Measurements from ENCODE around the gene NEUROD1.

Gene NEUROD1

DNA sequence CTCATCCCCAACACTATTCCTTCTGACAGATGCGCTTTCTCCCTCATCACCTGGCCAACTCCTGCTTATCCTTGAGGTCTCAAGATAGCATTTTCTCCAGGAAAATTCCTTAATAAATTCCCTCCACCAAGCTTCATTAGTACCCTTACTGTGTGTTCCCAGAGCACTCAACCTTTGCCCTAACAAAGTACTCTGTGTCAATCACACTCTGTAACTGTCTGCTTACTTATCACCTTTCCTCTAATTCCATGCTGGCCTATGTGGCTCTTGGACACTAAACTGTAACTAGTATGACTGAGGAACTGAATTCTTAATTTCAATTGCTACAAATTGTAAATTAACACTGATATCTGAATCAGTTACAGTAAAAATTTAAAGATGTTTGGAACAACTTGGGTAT is 17.9 kb upstream of the NEUROD1 start:
- DNase-seq (ENCODE audit: low spot score), result no peak
- TF ChIP-seq, protein P1, sequence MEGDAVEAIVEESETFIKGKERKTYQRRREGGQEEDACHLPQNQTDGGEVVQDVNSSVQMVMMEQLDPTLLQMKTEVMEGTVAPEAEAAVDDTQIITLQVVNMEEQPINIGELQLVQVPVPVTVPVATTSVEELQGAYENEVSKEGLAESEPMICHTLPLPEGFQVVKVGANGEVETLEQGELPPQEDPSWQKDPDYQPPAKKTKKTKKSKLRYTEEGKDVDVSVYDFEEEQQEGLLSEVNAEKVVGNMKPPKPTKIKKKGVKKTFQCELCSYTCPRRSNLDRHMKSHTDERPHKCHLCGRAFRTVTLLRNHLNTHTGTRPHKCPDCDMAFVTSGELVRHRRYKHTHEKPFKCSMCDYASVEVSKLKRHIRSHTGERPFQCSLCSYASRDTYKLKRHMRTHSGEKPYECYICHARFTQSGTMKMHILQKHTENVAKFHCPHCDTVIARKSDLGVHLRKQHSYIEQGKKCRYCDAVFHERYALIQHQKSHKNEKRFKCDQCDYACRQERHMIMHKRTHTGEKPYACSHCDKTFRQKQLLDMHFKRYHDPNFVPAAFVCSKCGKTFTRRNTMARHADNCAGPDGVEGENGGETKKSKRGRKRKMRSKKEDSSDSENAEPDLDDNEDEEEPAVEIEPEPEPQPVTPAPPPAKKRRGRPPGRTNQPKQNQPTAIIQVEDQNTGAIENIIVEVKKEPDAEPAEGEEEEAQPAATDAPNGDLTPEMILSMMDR (IDR thresholded peaks at IDR 0.05; ENCODE audit: borderline replicate concordance, control extremely low read depth, extremely low read depth, insufficient read depth, missing control alignments), result no peak
- in situ Hi-C loops (cut with MboI; ENCODE audit: low sequenced_read_pairs, unreplicated experiment), result no loop called here

GRCh38 chr2:181697571-181697970 is 17.3 kb upstream of the NEUROD1 start:
- TF ChIP-seq, protein P1 (IDR thresholded peaks at IDR 0.05; ENCODE audit: borderline replicate concordance, control extremely low read depth, extremely low read depth, insufficient read depth, missing control alignments), result no peak
- DNase-seq (ENCODE audit: low spot score), result no peak
- in situ Hi-C loops (cut with MboI; ENCODE audit: low sequenced_read_pairs, unreplicated experiment), result no loop called here

- in situ Hi-C loops (cut with MboI; ENCODE audit: low sequenced_read_pairs, unreplicated experiment), result no loop called here
- TF ChIP-seq, protein P1 (IDR thresholded peaks at IDR 0.05; ENCODE audit: borderline replicate concordance, control extremely low read depth, extremely low read depth, insufficient read depth, missing control alignments), result no peak
- no peak for DNase-seq (ENCODE audit: low spot score)
Measured at GRCh38 chr2:181697126-181697525, 16.8 kb upstream of the NEUROD1 start.

- no peak for DNase-seq (ENCODE audit: low spot score)
- TF ChIP-seq, protein P1 (IDR thresholded peaks at IDR 0.05; ENCODE audit: borderline replicate concordance, control extremely low read depth, extremely low read depth, insufficient read depth, missing control alignments), result no peak
- in situ Hi-C loops (cut with MboI; ENCODE audit: low sequenced_read_pairs, unreplicated experiment), result no loop called here
Measured at GRCh38 chr2:181694271-181694670, 14.0 kb upstream of the NEUROD1 start.

DNA sequence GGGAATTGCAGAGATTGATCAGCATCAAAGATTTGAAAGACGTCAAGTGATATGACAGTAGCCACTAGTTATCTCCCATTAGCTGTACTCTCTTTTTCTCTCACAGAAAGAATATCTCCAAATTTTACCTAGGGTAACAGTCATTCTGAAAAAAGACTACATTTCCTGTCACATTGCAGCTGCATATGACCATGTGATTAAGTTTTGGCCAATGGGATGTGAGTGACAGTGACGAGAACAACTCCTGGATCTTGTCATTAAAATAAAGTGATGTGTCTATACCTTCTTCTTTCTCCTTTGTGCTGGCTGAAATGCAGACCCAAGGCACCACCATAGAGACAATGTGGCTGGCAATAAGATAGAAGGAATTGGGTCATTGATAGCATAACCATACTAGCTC is 10.5 kb upstream of the NEUROD1 start:
- in situ Hi-C loops (cut with MboI; ENCODE audit: low sequenced_read_pairs, unreplicated experiment), result no loop called here
- TF ChIP-seq, protein P1 (IDR thresholded peaks at IDR 0.05; ENCODE audit: borderline replicate concordance, control extremely low read depth, extremely low read depth, insufficient read depth, missing control alignments), result no peak

GRCh38 chr2:181686576-181687185 is 6.4 kb upstream of the NEUROD1 start:
- no peak for DNase-seq (ENCODE audit: low spot score)
- in situ Hi-C loops (cut with MboI; ENCODE audit: low sequenced_read_pairs, unreplicated experiment), result no loop called here

More for the DNA sequence above, 10.5 kb upstream of the NEUROD1 start:
- DNase-seq (ENCODE audit: low spot score), result no peak

More at GRCh38 chr2:181686576-181687185, 6.4 kb upstream of the NEUROD1 start:
- TF ChIP-seq, protein P1 (IDR thresholded peaks at IDR 0.05; ENCODE audit: borderline replicate concordance, control extremely low read depth, extremely low read depth, insufficient read depth, missing control alignments), result no peak
